IPS DF 4.7 (cell line): ENCODE results near the gene PLPPR3.
"Not testable (repeated sequence)": the region's sequence is repeated elsewhere in the genome, so short reads cannot be mapped to it uniquely, and the experiment has no call there.

Experiments used
- DNase-seq: peaks from one replicate; pipeline ENCODE4 v3.0.0-alpha.2; 2013; ENCODE audit warnings: low spot score; ENCODE audit errors: extremely low read depth

Gene PLPPR3

DNA sequence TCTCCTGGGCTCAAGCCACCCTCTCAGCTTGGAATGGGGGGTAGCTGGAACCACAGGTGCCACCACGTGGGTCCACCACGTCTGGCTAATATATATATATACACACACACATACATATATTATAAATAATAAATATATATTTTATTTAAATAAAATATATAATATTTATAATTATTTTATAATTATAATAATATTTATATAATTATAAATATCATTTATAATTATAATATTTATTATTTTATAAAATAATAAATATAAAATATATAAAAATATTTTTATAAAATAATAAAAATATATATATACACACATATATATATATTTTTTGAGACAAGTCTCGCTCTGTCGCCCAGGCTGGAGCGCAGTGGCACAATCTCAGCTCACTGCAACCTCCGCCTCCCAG, 32.8 kb upstream of the PLPPR3 start:
- DNase-seq = no peak

DNA sequence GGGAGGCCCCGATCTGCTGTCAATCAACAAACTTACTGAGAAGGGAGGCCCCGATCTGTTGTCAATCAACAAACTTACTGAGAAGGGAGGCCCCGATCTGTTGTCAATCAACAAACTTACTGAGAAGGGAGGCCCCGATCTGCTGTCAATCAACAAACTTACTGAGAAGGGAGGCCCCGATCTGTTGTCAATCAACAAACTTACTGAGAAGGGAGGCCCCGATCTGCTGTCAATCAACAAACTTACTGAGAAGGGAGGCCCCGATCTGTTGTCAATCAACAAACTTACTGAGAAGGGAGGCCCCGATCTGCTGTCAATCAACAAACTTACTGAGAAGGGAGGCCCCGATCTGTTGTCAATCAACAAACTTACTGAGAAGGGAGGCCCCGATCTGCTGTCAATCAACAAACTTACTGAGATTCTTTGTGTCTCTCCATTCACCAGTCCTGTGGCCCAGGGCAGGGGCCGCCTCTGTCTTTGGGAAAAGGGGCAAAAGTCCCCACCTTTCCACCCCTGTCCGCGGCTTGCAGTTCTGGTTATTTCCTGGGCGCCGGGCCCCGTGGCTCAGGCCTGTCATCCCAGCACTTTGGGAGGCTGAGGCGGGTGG, 32.0 kb upstream of the PLPPR3 start:
- not testable (repeated sequence) for DNase-seq

DNA sequence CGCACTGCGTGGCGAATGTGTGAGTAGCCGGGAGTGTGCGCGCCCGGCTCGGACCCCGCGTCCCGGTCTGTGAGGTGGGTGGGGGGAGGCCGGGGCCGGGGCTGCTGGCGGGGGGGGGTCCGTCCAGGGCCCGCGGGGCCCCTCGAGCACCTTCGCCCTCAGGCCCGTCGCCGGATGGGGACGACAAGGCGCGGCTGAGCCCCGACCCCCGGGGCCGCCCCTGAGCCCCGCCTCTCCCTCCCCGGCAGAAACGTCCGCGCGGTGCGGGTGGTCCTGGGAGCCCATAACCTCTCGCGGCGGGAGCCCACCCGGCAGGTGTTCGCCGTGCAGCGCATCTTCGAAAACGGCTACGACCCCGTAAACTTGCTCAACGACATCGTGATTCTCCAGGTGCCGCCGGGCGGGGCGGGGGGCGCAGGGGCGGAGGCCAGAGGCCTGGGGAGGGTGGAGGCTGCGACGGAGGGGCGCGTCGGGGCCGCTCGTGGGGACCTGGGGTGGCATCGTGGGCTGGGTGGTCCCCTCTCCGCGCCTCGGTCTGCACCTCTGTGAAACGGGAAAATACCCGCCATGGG, 31.3 kb upstream of the PLPPR3 start:
- no peak for DNase-seq

DNA sequence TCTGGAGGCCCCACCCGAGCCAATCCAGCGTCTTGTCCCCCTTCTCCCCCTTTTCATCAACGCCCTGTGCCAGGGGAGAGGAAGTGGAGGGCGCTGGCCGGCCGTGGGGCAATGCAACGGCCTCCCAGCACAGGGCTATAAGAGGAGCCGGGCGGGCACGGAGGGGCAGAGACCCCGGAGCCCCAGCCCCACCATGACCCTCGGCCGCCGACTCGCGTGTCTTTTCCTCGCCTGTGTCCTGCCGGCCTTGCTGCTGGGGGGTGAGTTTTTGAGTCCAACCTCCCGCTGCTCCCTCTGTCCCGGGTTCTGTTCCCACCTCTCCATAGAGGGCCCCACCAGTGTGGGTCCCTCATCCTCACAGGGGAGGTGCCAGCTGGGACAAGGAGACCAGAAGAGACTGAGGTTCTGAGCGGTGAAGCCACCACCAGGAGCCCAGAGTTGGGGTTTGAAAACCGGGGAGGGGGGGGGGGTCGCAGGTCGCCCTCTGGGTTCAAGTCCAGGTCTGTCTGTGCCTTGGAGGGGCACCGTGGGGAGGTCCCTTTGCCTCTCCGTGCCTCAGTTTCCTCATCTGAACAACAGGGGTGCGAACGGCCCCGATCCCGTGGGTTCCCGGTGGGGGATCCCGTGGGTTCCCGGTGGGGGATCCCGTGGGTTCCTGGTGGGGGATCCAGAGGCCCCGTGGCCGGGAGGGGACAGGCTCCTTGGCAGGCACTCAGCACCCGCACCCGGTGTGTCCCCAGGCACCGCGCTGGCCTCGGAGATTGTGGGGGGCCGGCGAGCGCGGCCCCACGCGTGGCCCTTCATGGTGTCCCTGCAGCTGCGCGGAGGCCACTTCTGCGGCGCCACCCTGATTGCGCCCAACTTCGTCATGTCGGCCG, 30.6 kb upstream of the PLPPR3 start, which contains the start of gene ELANE:
Gene ELANE, plus strand, starts transcription at position 168 of the 878 bp plus-strand sequence. Its CDS starts 26 bp downstream, at position 194.
- DNase-seq = no peak

GRCh38 chr19:850979-851335, 29.2 kb upstream of the PLPPR3 start:
- DNase-seq = no peak

- no peak for DNase-seq
These were observed 28.6 kb upstream of the PLPPR3 start for GRCh38 chr19:850221-850978.

DNA sequence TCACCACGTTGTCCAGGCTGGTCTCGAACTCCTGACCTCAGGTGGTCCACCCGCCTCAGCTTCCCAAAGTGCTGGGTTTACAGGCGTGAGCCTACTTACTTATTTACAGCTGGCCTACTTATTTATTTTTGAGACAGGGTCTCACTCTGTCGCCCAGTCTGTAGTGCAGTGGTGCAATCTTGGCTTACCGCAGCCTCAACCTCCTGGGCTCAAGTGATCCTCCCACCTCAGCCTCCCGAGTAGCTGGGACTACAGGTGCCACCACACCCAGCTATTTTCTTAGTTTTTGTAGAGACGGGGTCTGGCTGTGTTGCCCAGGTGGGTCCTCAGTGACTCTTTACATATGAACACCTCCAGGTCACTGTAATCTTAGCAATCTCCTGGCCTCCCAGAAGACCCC, 27.4 kb upstream of the PLPPR3 start:
- DNase-seq = not testable (repeated sequence)

GRCh38 chr19:848386-848921, 26.7 kb upstream of the PLPPR3 start:
- DNase-seq = no peak

DNA sequence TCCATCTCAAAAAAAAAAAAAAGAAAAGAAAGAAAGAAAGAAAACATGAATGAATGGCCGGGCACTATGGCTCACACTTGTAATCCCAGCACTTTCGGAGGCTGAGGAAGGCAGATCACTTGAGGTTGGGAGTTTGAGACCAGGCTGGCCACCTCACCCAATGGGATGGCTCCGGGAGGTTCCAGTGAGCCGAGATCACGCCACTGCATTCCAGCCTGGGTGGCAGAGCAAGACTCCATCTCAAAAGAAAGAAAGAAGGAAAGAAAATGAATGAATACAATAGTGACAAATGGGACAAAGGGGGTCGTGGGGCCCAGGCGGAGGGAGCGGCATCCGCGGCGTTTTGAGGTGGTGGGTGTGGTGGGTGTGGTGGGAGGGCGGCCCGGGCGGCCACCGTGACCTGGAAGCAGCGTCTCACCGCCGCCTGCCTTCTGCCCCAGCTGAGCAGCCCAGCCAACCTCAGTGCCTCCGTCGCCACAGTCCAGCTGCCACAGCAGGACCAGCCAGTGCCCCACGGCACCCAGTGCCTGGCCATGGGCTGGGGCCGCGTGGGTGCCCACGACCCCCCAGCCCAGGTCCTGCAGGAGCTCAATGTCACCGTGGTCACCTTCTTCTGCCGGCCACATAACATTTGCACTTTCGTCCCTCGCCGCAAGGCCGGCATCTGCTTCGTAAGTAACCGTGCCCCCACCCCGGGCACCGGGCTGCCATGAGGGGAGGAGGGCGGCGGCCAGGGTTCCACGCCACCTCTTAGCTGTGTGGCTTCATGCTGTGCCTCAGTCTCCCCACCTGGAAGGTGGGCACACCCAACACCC, 24.2 kb upstream of the PLPPR3 start:
- no peak for DNase-seq

GRCh38 chr19:844546-844971, 22.8 kb upstream of the PLPPR3 start:
- DNase-seq = no peak

GRCh38 chr19:843836-844545, 22.2 kb upstream of the PLPPR3 start:
- no peak for DNase-seq

- no peak for DNase-seq
These were observed 21.6 kb upstream of the PLPPR3 start for GRCh38 chr19:843180-843835.

- not testable (repeated sequence) for DNase-seq
These were observed 21.0 kb upstream of the PLPPR3 start for GRCh38 chr19:842802-843179.

DNA sequence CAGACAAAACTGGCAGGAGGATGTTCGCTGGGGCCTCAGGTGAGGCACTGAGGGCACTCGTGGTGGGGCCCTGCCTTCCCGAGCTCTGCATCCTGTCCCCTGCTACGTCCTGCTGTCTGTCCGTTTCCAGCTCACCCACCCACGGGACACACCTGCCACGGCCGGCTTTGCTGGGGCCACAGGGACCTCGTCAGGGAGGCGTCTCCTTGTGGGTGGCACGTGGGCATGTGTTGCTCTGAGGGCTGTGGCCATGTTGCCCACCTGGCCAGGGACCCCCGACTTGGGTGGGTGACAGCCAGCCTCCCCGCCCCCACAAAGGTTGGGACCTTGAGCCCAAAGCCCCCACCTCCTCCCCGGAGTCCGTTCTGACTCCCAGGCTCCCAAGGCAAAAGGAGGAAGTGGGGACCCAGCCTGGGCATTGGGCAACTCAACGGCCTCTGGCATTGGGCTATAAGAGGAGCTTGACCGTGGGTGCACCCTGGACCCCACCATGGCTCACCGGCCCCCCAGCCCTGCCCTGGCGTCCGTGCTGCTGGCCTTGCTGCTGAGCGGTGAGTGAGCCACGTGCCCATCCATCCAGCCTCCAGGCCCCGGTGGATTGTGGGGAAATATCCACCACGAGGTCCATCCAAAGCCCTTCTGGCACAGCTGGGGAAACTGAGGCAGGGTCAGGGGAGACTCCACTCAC, 18.9 kb upstream of the PLPPR3 start, which contains the start of gene PRTN3:
Gene PRTN3, plus strand, starts transcription at position 481 of the 688 bp plus-strand sequence. Its CDS starts 10 bp downstream, at position 491.
- no peak for DNase-seq

DNA sequence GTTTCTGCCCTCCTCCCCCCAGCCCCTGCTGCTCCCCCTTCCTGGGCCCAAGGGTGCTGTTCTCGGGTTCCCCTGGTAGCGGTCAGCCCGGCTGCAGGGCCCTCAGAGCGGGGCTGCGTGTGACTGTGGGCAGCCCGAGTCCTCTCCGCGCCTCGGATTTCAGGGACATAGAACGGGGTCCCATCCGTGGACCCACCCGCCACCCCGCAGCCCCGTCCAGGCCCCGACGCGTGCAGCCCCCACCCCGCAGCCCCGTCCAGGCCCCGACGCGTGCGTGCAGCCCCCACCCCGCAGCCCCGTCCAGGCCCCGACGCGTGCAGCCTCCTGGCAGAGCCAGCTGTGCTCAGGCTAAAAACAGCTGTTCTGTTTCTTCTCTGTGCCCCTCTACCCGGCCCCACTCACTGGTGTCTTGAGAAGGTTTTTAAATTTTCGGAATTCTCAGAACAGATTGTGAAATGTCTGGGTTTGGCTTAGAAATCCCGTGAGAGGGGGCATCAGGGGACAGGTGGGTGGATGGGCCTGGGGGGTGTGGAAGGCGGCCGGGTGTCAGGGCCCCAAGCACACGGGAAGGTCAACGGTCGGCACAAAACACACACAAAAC, 13.6 kb upstream of the PLPPR3 start:
- no peak for DNase-seq

DNA sequence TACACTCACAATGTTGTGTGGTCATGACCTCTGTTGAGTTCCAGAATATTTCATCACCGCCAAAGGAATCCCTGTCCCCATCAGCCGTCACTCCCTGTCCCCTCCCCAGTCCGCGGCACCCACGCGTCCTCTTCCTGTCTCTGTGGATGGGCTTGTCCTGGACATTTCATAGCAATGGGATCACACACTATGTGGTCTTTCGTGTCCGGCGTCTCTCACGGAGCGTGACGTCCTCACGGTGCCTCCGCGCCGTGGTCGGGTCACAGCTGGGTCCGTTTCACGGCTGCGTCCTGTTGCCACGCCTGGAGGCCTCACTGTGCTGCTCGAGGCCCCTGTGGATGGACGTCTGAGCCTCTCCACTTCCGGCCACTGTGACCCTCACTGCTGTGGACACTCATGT, 12.5 kb upstream of the PLPPR3 start:
- no peak for DNase-seq

DNA sequence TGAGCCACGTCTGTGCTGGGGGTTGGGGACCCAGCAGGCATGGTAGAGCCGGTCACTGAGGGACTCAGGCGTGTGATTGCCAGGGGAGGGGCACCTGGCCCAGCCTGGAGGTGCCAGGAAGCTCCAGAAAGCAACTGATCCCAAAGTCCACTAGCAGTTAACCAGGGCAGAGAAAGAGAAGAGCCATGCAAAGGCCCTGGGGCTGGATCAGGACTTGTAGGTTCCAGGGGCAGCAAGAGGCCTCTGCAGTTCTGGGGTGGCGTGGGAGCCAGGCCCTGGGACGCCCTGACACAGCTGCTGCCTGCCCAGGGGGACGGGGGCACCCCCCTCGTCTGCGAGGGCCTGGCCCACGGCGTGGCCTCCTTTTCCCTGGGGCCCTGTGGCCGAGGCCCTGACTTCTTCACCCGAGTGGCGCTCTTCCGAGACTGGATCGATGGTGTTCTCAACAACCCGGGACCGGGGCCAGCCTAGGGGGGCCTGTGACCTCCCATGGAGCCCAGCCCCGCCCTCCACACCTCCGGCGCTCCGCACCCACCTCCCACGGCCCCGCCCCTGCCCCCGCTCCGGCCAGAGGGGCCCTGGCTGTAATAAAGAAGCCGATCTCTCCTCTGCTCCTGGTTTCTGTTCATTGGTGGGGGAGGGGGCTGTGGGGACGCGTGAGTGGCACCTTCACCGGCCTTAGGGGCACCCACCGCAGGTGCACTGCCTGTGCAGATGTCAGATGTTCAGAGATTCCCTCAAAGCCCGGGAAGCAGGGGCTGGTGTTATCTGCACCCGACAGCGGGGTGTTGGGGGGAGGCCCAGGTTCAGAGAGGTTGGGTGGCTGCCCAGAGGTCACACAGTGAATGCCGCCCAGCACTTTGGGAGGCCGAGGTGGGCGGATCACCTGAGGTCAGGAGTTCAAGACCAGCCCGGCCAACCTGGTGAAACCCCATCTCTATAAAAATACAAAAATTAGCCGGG, 9.9 kb upstream of the PLPPR3 start:
- DNase-seq = no peak
